Upper lobe of left lung (tissue), 6 donors: ENCODE data around the gene POU3F2. TPM values are rescaled to one million over a fixed set of nuclear protein-coding genes. Genes with fewer than 3 reads are reported as not detected.

Experiments
- ATAC-seq, 2 donors: fragments of 200-7000 bp; cut with Tn5 transposase; one replicate each; pipeline ENCODE4 v1.9.1; 2022; ENCODE audit warnings: mild to moderate bottlenecking in 2 of 2, moderate library complexity in 2 of 2; ENCODE audit not compliant: low FRiP score in 2 of 2
- DNase-seq, 2 donors: peaks; one replicate each; pipeline ENCODE4 v3.0.0-alpha.2; 2019 to 2020
- H3K27ac ChIP-seq, 4 donors: fragments of 200-600 bp; sonication (generic); one replicate each; pipeline ENCODE4 v1.5.1; 2016 to 2019
- H3K27me3 ChIP-seq, 4 donors: fragments of 200-600 bp; sonication (generic); one replicate each; pipeline ENCODE4 v1.5.1; 2017 to 2019
- H3K36me3 ChIP-seq, 4 donors: fragments of 200-600 bp; sonication (generic); one replicate each; pipeline ENCODE4 v1.5.1; 2016 to 2019
- H3K4me1 ChIP-seq, 4 donors: fragments of 200-600 bp; sonication (generic); one replicate each; pipeline ENCODE4 v1.5.1; 2018 to 2019
- H3K4me3 ChIP-seq, 4 donors: fragments of 200-600 bp; sonication (generic); one replicate each; pipeline ENCODE4 v1.5.1; 2017 to 2019; ENCODE audit warnings: mild to moderate bottlenecking in 2 of 4, moderate library complexity in 1 of 4
- H3K9me3 ChIP-seq, 4 donors: fragments of 200-600 bp; sonication (generic); one replicate each; pipeline ENCODE4 v1.5.1; 2018 to 2019
- EP300 ChIP-seq, 4 donors: sonication (generic); formaldehyde crosslinking; IDR thresholded peaks; one replicate each; pipeline ENCODE4 v1.5.1; 2017; ENCODE audit warnings: antibody characterized with exemption in 4 of 4, control low read depth in 2 of 4
- POLR2A ChIP-seq, 4 donors: fragments of 450-650 bp; IDR thresholded peaks; one replicate each; pipeline ENCODE4 v1.5.1; 2016 to 2017; ENCODE audit warnings: antibody characterized with exemption in 4 of 4, mild to moderate bottlenecking in 2 of 4
- POLR2AphosphoS5 ChIP-seq, 2 donors: sonication (generic); formaldehyde crosslinking; IDR thresholded peaks; one replicate each; pipeline ENCODE4 v1.5.1; 2017; ENCODE audit warnings: antibody characterized with exemption in 2 of 2
- WGBS, 2 donors: methylation state at CpG; one replicate each; pipeline ENCODE4 v1.1.5; 2017 to 2018; 5-methylcytosine and 5-hydroxymethylcytosine counted together
- total RNA-seq, 6 donors: library from RNA; depleted of rRNA in 4 of 6; stranded (reverse); fragments of >200 nt in 4 of 6; gene quantifications; one replicate each; pipeline versions ENCODE4 v1.1.0 to v1.2.1, GENCODE V29; 2016 to 2021
- TF ChIP-seq, protein P1 (sequence below), 6 experiments: fragments of 450-650 bp in 4 of 6; fragments of 200-600 bp in 2 of 6; sonication (generic) in 2 of 6; IDR thresholded peaks; one replicate each; pipeline ENCODE4 v1.5.1; 2016 to 2019; ENCODE audit warnings: antibody characterized with exemption in 6 of 6
- donor health status: DM: no; HTN: no; CAD: no; lungs with moderate emphysema.
- donor health status: DM: no; HTN: yes; CAD: no; lungs with severe emphysema.

The POU3F2 gene
- total RNA-seq, 6 donors from 2014 or later = not detected

DNA sequence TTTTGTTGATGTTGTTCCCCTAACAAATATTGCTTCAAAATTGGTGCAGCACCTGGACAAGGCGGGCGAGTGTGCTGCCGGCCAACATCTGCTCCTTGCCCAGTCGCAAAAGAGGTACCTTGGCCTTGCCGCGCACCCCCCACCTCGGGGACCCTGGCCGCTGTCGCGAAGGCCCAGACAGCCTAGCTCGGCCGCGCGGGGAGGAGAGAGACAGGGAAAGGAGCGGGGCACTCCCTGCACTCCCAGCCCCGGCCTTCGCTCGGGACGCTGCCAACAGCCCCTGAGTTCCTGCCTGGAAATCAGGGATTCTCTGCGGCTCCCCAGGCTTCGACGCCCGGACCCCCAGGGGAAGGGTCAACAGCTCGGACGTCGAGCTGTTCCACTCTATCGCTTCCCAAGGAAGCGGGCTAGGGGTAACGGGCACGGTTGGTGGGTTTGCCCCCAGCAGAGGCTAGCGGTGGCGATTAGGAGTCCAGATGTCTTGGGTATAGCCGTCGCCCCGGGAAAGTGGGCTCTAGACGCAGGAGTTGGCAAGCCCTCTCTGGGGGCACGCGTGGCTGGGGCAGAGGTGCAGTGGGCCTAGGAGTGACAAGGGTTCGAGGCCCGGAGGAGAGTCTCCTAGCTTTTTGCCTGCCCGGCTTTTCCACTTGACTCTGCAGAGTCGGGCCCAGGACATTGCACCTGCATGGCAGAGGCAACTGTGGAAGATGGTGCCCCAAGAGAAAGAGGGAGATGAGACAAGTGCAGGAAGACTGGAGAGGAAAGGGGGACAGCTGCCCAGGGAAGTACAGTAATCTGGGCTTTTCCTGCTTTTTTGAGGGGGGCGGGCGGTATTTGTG, 8.2 kb downstream of the POU3F2 start:
- ATAC-seq = no peak
- no peak overlapping the region for H3K4me3 ChIP-seq
- peaks cover 9 to 89% (median 41%) of the 10 kb centered on the region in 4 donors for H3K27me3 ChIP-seq
- H3K36me3 ChIP-seq = no peaks in the 10 kb centered on the region
- H3K4me1 ChIP-seq = peaks cover 23 to 40% (median 24%) of the 10 kb centered on the region in 4 donors
- no peaks in the 10 kb centered on the region for H3K9me3 ChIP-seq
- TF ChIP-seq EP300 (IDR thresholded peaks at IDR 0.05) = no peak
- TF ChIP-seq POLR2AphosphoS5 (IDR thresholded peaks at IDR 0.05) = no peak
- TF ChIP-seq POLR2A (IDR thresholded peaks at IDR 0.05) = no peak
- TF ChIP-seq, protein P1, sequence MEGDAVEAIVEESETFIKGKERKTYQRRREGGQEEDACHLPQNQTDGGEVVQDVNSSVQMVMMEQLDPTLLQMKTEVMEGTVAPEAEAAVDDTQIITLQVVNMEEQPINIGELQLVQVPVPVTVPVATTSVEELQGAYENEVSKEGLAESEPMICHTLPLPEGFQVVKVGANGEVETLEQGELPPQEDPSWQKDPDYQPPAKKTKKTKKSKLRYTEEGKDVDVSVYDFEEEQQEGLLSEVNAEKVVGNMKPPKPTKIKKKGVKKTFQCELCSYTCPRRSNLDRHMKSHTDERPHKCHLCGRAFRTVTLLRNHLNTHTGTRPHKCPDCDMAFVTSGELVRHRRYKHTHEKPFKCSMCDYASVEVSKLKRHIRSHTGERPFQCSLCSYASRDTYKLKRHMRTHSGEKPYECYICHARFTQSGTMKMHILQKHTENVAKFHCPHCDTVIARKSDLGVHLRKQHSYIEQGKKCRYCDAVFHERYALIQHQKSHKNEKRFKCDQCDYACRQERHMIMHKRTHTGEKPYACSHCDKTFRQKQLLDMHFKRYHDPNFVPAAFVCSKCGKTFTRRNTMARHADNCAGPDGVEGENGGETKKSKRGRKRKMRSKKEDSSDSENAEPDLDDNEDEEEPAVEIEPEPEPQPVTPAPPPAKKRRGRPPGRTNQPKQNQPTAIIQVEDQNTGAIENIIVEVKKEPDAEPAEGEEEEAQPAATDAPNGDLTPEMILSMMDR (IDR thresholded peaks at IDR 0.05) = no peak
- 8 to 10% methylated on average over 27 to 38 of the region's 44 CpGs for WGBS, 2 donors
- peak in 1 of 2 donors; percentile 76 for DNase-seq
- H3K27ac ChIP-seq = no peak overlapping the region

DNA sequence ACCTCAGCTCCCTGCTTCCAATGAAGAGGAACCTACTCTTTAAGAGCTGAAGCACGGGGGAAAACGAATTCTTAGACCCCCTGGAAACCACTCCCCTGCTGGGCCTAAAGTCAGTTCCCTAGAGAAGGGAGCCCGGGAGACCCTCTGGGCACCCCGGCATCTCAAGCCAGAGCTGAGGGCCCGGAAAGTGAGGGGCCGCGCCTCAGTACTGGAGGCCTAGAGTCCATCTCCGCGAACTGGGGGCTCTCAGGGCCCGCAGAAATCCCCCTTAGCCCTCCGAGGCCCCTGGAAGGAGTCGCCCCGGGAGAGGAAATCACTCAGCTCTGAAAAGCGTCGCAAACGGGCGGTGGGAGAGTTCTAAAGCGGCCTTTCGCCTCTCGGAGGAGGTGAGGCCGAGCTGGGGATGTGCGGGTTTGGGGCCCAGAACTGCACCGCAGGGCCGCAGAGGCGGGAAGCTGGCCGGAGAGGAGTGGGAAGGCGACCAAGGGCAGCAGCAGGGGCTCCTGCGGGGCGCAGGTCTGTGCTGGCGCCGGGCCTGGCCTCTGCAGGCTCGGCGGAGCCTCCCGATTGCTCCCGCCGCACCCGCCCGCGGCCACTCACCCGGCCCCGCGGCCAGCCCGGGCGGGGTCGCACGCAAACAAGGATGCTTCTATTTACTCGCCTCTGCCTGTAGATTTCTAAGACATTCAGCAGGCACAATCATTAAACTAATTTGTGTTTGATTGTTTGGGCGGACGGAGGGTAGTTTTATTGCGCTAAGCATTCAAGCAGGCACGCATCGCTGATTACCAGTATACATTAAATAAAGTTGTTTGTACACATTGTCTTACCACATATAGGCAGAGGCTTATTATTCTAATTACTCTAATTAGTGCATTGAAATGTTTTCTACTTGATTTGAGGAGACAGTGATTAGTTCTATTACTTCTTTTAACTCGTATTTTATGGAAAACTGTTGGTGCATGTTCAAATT, 9.2 kb downstream of the POU3F2 start:
- DNase-seq = peak in 1 of 2 donors; percentile 77
- Histone ChIP-seq H3K4me1 (peaks cover 30 to 50% (median 32%) of the 10 kb centered on the region in 4 donors), H3K27me3 (peaks cover 5 to 89% (median 45%) of the 10 kb centered on the region in 4 donors), H3K4me3 (no peak overlapping the region), H3K36me3 (no peaks in the 10 kb centered on the region), H3K27ac (no peak overlapping the region), H3K9me3 (no peaks in the 10 kb centered on the region)
- TF ChIP-seq POLR2AphosphoS5 (IDR thresholded peaks at IDR 0.05) = no peak
- TF ChIP-seq POLR2A (IDR thresholded peaks at IDR 0.05) = no peak
- TF ChIP-seq, protein P1 (IDR thresholded peaks at IDR 0.05) = no peak
- TF ChIP-seq EP300 (IDR thresholded peaks at IDR 0.05) = no peak
- no peak for ATAC-seq
- 9 to 11% methylated on average over 39 to 51 of the region's 53 CpGs for WGBS, 2 donors

DNA sequence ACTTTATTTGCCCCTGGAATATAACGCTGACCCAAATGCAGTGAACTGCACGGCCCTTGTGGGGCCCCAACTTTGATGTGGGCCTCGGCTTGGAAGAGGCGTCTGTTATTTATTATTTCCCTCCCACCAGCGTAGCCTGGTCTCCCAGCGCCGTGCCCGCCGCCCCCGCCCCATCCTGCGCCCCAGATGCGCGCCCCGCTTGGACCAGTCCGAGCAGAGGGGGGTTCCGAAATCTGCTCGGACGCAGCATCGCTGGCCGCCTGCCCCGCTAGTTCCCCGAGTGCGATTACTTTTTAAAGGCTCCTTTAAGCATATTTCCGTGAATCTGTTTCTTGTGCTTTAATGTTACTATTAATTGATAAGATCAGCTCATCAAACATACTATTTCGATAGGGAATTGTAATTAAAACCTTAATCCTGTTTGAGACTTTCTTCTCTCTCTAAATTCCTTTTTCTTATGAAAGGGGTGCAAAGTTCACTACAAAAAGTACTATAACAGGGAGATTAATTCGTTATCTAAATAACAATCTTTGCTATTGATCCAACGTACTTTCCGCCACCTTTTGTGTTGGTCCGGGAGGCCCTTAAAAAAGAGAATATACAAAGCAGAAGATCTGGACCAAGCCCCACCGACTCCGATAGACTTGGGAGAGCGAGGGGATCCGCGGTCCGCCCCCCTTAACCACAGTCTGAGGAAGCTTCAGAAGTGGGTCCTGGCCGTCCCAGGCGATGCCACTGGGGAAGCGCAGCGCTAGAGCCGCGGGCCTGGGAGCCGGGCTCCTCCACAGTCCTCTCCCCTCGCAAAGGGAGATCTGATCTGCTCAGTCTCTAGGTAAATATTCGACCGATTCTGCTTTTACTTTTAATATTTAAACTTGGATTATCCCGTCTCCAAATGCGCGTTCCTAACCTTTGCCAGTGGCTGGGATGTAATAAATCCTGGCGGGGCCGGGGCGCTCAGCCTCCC, 10.2 kb downstream of the POU3F2 start:
- no peaks in the 10 kb centered on the region for H3K9me3 ChIP-seq
- peak overlapping the region in 2 of 4 donors; percentile 31 to 32 for H3K4me3 ChIP-seq
- no peaks in the 10 kb centered on the region for H3K36me3 ChIP-seq
- no peak for ATAC-seq
- peak in 1 of 2 donors; percentile 71 for DNase-seq
- peaks cover 30 to 51% (median 32%) of the 10 kb centered on the region in 4 donors for H3K4me1 ChIP-seq
- H3K27ac ChIP-seq = no peak overlapping the region
- no peak for TF ChIP-seq POLR2AphosphoS5 (IDR thresholded peaks at IDR 0.05)
- TF ChIP-seq EP300 (IDR thresholded peaks at IDR 0.05) = no peak
- TF ChIP-seq POLR2A (IDR thresholded peaks at IDR 0.05) = no peak
- TF ChIP-seq, protein P1 (IDR thresholded peaks at IDR 0.05) = no peak
- peaks cover 5 to 80% (median 45%) of the 10 kb centered on the region in 4 donors for H3K27me3 ChIP-seq
- WGBS, 2 donors = 9 to 10% methylated on average over 37 to 51 of the region's 51 CpGs
